Uterus (tissue), 4 donors: ENCODE results near the gene RPA4. TPM values are rescaled to one million over a fixed set of nuclear protein-coding genes. Genes with fewer than 3 reads are reported as not detected.

Source experiments
- DNase-seq, 2 donors: peaks; one replicate each; pipeline ENCODE4 v3.0.0-alpha.2; 2019 to 2020
- H3K27ac ChIP-seq, 2 donors: fragments of 200-600 bp; sonication (generic); 1 replicate in 1 of 2; 2 replicates in 1 of 2; pipeline ENCODE4 v1.5.1; 2016 to 2018
- H3K27me3 ChIP-seq, 2 donors: fragments of 200-600 bp; sonication (generic); one replicate each; pipeline ENCODE4 v1.5.1; 2018 to 2019; ENCODE audit warnings: control low read depth in 1 of 2
- H3K36me3 ChIP-seq, 2 donors: fragments of 200-600 bp; sonication (generic); one replicate each; pipeline ENCODE4 v1.5.1; 2019; ENCODE audit warnings: control low read depth in 1 of 2
- H3K4me1 ChIP-seq, 2 donors: fragments of 200-600 bp; sonication (generic); one replicate each; pipeline ENCODE4 v1.5.1; 2018 to 2019; ENCODE audit warnings: control low read depth in 1 of 2
- H3K4me3 ChIP-seq, 2 donors: fragments of 200-600 bp; sonication (generic); 1 replicate in 1 of 2; 2 replicates in 1 of 2; pipeline ENCODE4 v1.5.1; 2018 to 2019; ENCODE audit warnings: mild to moderate bottlenecking in 1 of 2
- H3K9me3 ChIP-seq, 2 donors: fragments of 200-600 bp; sonication (generic); one replicate each; pipeline ENCODE4 v1.5.1; 2019; ENCODE audit warnings: control low read depth in 1 of 2
- CTCF ChIP-seq, 4 experiments: fragments of 200-600 bp in 2 of 4; fragments of 450-650 bp in 2 of 4; sonication (generic) in 2 of 4; IDR thresholded peaks; one replicate each; pipeline ENCODE4 v1.5.1; 2016 to 2019; ENCODE audit warnings: antibody characterized with exemption in 4 of 4, mild to moderate bottlenecking in 2 of 4, moderate library complexity in 1 of 4
- POLR2A ChIP-seq, 2 donors: fragments of 450-650 bp; IDR thresholded peaks; one replicate each; pipeline ENCODE4 v1.6.1; 2016; ENCODE audit warnings: antibody characterized with exemption in 2 of 2, mild to moderate bottlenecking in 1 of 2, moderate library complexity in 1 of 2
- intact Hi-C: fragments of 100-400 bp; cut with DNase I; formaldehyde crosslinking; loops from one replicate; pipeline ENCODE4 v1.15.1; 2023; ENCODE audit warnings: low total_unique reads
- total RNA-seq, 4 donors: library from RNA; depleted of rRNA in 3 of 4; stranded (reverse); fragments of >200 nt in 3 of 4; gene quantifications; one replicate each; pipeline versions ENCODE4 v1.1.0 to v1.2.4, GENCODE V29; 2014 to 2023
- donor health status: DM: yes; HTN: yes; CAD: no.

Gene RPA4
- total RNA-seq, 4 donors from 2014 or later, result 1.3 to 3.7 (median 2.2) TPM; not detected in 1

GRCh38 chrX:96861661-96862060, 22.0 kb upstream of the RPA4 start:
- Histone ChIP-seq H3K4me3 (no peak overlapping the region), H3K9me3 (no peaks in the 10 kb centered on the region), H3K36me3 (no peaks in the 10 kb centered on the region), H3K27me3 (no peaks in the 10 kb centered on the region), H3K4me1 (no peaks in the 10 kb centered on the region), H3K27ac (no peak overlapping the region)
- intact Hi-C loops, result no loop called here
- DNase-seq, result no peak
- no peak for TF ChIP-seq CTCF (IDR thresholded peaks at IDR 0.05)
- TF ChIP-seq POLR2A (IDR thresholded peaks at IDR 0.05), result no peak

- intact Hi-C loops, result no loop called here
- no peak overlapping the region for H3K27ac ChIP-seq
- H3K4me3 ChIP-seq, result no peak overlapping the region
- H3K27me3 ChIP-seq, result no peaks in the 10 kb centered on the region
- TF ChIP-seq CTCF (IDR thresholded peaks at IDR 0.05), result no peak
- TF ChIP-seq POLR2A (IDR thresholded peaks at IDR 0.05), result no peak
- no peak for DNase-seq
- H3K36me3 ChIP-seq, result no peaks in the 10 kb centered on the region
- H3K9me3 ChIP-seq, result no peaks in the 10 kb centered on the region
- H3K4me1 ChIP-seq, result no peaks in the 10 kb centered on the region
Observed at GRCh38 chrX:96884027-96884426, 319 bp downstream of the RPA4 start.

GRCh38 chrX:96889726-96890125, 6.0 kb downstream of the RPA4 start:
- Histone ChIP-seq H3K9me3 (no peaks in the 10 kb centered on the region), H3K27ac (no peak overlapping the region), H3K4me3 (no peak overlapping the region), H3K36me3 (no peaks in the 10 kb centered on the region), H3K27me3 (no peaks in the 10 kb centered on the region), H3K4me1 (no peaks in the 10 kb centered on the region)
- intact Hi-C loops, result no loop called here
- DNase-seq, result no peak
- TF ChIP-seq POLR2A (IDR thresholded peaks at IDR 0.05), result no peak
- no peak for TF ChIP-seq CTCF (IDR thresholded peaks at IDR 0.05)

GRCh38 chrX:96906741-96907140, 23.0 kb downstream of the RPA4 start:
- Histone ChIP-seq H3K4me1 (peaks cover 0 to 8% of the 10 kb centered on the region in 2 donors), H3K4me3 (no peak overlapping the region), H3K36me3 (no peaks in the 10 kb centered on the region), H3K27me3 (no peaks in the 10 kb centered on the region), H3K9me3 (no peaks in the 10 kb centered on the region), H3K27ac (peak overlapping the region in 1 of 2 donors; percentile 2)
- intact Hi-C loops, result no loop called here
- TF ChIP-seq CTCF (IDR thresholded peaks at IDR 0.05) (no peak), POLR2A (IDR thresholded peaks at IDR 0.05) (no peak)
- no peak for DNase-seq

- H3K36me3 ChIP-seq, result no peaks in the 10 kb centered on the region
- no peaks in the 10 kb centered on the region for H3K9me3 ChIP-seq
- H3K27ac ChIP-seq, result peak overlapping the region in 1 of 2 donors; percentile 2
Observed at GRCh38 chrX:96907516-96908272, 24.0 kb downstream of the RPA4 start.

More at GRCh38 chrX:96907516-96908272, 24.0 kb downstream of the RPA4 start:
- Histone ChIP-seq H3K4me3 (no peak overlapping the region), H3K4me1 (peaks cover 0 to 8% of the 10 kb centered on the region in 2 donors), H3K27me3 (no peaks in the 10 kb centered on the region)
- TF ChIP-seq POLR2A (IDR thresholded peaks at IDR 0.05) (no peak), CTCF (IDR thresholded peaks at IDR 0.05) (no peak)
- no peak for DNase-seq
- intact Hi-C loops, result no loop called here
